Measurements from ENCODE around the gene MYO15A.
A peak's percentile ranks its signal among the peaks of the same experiment; 100 is the strongest.

MYO15A gene, protein sequence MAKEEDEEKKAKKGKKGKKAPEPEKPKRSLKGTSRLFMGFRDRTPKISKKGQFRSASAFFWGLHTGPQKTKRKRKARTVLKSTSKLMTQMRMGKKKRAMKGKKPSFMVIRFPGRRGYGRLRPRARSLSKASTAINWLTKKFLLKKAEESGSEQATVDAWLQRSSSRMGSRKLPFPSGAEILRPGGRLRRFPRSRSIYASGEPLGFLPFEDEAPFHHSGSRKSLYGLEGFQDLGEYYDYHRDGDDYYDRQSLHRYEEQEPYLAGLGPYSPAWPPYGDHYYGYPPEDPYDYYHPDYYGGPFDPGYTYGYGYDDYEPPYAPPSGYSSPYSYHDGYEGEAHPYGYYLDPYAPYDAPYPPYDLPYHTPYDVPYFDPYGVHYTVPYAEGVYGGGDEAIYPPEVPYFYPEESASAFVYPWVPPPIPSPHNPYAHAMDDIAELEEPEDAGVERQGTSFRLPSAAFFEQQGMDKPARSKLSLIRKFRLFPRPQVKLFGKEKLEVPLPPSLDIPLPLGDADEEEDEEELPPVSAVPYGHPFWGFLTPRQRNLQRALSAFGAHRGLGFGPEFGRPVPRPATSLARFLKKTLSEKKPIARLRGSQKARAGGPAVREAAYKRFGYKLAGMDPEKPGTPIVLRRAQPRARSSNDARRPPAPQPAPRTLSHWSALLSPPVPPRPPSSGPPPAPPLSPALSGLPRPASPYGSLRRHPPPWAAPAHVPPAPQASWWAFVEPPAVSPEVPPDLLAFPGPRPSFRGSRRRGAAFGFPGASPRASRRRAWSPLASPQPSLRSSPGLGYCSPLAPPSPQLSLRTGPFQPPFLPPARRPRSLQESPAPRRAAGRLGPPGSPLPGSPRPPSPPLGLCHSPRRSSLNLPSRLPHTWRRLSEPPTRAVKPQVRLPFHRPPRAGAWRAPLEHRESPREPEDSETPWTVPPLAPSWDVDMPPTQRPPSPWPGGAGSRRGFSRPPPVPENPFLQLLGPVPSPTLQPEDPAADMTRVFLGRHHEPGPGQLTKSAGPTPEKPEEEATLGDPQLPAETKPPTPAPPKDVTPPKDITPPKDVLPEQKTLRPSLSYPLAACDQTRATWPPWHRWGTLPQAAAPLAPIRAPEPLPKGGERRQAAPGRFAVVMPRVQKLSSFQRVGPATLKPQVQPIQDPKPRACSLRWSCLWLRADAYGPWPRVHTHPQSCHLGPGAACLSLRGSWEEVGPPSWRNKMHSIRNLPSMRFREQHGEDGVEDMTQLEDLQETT (N-terminal part only)

DNA sequence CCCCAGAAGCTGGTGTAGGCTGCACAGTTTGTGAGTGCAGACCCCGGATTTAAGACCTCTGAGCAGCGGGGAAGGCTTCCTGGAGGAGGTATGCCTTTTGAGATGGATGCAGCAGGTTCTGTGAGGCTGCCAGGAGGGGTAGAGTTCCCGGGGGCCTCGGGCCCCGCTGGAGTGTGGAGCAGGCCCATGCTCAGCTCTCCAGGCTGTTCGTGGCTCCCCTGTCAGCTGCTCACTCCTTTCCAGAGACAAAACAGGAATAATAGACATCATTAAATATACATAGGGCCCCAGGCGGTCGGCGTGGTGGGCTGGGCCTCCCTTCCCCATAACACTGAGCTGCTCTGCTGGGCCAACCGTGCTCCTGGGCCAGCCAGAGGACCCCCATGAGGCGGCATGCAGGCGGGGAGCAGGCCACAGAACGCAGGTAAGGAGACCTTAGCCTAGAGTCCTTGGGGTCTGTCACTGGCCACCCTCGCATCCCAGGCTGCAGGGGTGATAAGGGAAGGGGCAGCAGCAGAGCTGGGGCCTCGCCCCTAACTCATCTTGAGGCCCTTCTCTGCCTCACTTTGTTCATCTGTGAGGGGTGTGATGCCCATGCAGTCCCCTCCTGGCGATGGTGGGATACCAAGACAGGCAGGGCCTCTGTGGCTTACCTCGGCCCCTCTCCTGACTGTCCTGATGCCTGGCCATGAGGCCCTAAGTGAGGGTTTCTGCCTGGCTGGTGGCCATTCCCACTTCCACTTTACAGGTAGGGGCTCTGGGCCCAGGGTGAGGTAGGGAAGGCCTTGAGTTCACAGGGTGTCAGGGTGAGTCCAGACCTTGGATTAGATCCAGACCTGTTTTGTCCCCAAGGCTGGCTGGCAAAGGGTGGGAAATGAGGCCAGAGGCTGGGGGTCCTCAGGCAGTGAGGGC, at the start of gene MYO15A:
TSS of gene MYO15A (plus strand) at position 356 of the 912 bp plus-strand sequence. CDS start 10,045 bp downstream, outside the sequence.
- DNase-seq (ENCODE audit: low read depth, low spot score), result no peak

DNA sequence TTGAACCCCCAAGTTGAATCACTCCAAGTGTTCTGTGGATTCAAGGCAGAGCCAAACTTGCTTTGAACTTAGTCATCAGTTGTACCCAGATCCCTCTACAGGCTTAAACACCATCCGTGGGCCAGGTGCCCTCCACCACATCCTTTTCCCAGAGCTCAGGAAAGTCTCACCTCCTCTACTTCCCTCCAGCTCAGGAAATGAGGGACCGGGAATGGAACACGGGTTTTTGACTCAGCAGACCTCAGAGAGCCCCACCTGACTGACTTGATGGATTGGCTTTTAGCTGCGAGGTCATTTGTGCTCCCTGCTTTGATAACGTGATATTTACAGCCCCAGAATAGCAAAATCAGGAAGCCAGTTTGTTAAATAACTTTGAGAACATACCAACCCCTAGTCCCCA, 49.3 kb upstream of the MYO15A start:
- DNase-seq (ENCODE audit: low read depth, low spot score), result no peak

DNA sequence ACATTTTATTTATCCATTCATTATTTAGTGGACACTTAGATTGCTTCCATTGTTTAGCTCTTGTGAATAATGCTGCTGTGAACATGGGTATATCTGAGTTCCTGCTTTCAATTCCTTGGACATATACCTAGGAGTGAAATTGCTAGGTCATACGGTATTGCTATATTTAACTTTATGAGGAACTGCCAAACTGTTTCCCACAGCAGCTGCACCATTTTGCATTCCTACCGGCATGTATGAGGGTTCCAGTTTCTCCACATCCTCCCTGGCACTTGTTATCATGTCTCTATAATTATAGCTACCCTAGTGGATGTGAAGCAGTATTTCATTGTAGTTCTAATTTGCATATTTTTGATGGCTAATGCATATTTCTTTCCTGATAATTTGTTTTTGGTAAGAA, 44.5 kb upstream of the MYO15A start:
- no peak for DNase-seq (ENCODE audit: low read depth, low spot score)

DNA sequence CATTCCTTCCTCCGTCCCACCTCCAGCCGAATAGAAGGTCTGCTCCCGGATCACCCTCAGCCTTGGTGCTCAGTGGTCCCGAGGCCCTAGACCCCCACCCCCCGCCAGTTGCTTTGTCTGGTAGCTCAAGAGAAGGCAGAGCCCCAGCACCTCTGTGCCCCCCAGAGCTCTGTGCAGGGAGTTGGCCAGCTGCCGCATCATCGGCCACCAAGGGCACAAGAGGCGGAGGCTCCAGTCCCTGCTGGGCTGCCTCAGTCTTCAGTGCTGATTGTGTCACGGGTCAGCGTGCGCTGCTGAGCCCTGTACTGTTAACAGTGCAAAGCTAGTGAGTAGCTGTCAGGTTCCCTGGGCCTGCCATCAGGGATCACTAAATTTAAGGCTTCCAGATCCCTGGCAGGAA, 43.0 kb upstream of the MYO15A start:
- DNase-seq (ENCODE audit: low read depth, low spot score), result no peak

DNA sequence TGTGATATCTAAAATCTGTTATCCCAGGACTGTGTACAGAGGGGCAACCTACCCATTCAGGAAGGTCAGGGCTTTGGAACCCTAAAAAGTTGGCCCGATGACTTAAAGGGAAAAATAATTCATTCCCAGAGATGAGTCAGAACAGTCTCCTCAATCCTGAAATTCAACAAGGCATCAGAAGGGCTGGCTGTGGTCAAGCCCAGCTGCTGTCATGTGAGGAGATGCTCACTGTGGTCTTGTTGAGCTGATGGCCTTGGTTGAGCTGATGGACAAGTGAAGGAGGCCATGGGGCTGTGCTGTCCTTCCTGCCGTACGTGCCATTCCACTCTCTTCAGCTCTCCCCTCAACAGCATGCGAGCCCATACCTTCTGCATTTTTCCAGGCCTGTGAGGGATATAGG, 41.7 kb upstream of the MYO15A start:
- DNase-seq (ENCODE audit: low read depth, low spot score), result no peak

DNA sequence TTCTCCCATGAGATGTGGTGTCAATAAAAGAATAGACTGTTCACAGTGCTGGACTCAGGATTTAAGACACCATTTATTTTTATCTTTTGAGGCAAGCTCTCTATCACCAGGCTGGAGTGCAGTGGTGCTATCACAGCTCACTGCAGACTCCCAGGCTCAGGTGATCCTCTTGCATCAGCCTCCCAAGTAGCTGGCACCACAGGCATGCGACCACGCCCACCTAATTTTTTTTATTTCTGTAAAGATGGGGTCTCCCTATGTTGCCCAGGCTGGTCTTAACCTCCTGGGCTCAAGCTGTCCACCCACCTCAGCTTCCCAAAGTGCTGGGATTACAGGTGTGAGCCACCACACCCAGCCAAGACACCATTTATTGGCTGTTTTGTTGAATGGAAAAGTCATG, 39.5 kb upstream of the MYO15A start:
- DNase-seq (ENCODE audit: low read depth, low spot score), result no peak

DNA sequence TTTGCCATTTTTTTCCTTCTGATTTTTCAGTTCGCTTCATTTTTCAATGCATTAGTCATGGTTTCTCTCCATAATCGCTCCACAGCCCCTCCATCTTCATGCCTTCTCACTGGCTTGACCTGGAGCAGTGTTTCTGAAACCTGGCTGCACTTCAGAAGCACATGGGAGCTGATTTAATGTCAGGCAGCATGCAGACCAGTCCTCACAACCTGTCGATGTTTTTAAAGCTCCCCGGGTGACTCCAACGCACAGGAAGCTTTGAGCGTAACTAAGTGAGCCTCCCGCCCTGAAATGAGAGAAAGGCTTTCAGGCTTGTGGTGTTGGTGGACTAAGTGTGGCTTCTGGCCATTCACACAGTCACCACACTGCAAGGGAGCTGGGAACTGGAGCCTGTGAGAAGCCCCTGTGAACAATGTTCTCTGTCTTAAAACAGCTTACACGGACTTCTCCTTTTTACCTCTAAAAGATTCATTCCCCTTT, 37.7 kb upstream of the MYO15A start:
- no peak for DNase-seq (ENCODE audit: low read depth, low spot score)

DNA sequence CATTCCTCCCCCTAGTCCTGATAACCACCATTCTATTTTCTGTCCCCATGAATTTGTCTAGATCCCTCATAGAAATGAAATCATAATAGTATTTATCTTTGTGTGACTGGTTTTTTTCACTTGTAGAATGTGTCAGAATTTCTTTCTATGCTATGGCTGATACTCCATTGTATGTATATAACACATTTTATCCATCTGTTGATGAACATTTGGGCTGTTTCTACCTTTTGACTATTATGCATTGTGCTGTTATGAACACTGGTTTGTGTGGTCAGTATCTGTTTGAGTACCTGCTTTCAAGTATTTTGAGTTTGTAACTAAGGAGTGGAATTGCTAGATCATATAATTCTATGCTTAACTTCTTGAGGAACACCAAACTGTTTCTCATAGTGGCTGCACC, 36.8 kb upstream of the MYO15A start:
- no peak for DNase-seq (ENCODE audit: low read depth, low spot score)

DNA sequence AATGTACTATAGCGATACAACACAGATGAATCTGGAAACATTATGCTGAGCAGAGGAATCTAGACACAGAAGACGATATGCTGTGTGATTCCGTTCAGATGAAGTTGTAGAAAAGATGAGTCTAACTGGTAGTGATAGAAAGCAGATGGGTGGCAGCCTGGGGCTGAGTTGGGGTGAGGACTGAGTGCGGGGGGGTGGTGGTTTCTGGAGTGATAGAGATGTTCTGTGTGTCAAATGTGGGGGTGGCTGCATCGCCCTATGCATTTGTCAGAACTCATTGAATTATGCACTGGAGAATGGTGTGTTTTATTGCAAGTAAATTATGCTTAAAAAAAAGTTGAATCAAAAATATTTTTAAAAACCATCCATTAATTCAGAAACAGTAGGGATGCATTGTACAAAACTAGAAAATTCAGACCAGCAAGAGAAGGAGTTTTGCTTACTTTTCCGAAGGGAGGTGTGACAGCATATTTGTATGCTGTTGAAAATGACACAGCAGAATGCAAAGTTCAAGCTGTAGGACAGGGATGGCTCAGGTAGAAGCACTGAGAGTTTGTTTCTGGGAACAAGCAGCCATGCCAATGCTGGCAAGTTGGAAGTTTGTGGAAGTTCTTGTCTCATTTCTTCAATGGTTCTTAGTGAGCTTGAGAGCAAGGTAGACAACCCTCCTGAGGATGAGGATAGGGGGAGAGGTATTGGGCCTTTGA, 33.8 kb upstream of the MYO15A start:
- no peak for DNase-seq (ENCODE audit: low read depth, low spot score)

DNA sequence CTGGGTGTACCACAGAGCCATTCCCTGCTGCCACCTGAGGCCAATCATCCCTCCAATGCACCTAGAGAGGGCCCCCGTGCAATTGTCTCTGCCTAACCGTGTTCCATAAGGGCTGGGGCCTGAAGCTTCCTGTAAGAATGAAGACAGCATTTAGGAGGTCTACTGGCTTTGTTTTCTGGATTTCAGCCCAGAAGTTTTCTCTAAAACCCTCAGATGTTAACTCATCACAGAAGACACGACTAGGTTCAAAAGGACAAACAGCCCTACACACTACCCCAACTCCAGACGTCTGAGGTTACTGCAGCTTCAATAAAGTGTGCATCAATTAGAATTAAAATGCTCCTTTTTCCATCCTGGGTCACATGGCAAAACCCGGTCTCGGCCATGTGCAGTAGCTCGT, 31.6 kb upstream of the MYO15A start:
- no peak for DNase-seq (ENCODE audit: low read depth, low spot score)

DNA sequence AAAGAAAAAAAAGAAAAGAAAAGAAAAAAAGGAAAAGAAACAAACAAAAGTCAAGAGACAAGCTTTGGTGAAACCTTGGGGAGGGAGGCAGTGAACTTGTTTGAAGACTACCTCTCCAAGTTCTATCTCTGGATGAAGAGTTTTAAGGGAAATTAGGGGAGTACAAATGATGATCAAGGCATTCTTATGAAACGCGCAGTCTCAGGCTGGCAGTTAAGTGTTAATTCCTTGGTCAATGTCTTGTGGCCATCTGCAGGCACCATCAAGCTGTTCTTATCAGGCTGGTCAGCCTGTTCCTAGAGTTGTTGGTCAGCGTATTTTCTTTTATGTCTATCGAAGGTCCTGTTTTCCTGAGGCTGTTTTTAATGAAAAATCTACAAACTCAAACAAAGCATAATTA, 29.0 kb upstream of the MYO15A start:
- no peak for DNase-seq (ENCODE audit: low read depth, low spot score)

DNA sequence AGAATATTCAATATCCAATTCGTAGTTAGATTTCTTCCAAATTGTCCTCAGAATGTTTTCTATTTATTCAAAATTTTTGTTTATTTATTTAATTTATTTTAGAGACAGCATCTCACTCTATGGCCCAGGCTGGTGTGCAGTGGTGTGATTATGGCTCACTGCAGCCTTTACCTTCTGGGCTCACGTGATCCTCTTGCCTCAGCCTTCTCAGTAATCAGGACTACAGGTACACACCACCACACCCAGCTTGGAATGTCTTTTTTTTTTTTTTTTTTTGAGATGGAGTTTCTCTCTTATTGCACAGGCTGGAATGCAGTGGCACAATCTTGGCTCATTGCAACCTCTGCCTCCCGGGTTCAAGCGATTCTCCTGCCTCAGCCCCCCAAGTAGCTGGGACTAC, 24.3 kb upstream of the MYO15A start:
- no peak for DNase-seq (ENCODE audit: low read depth, low spot score)

DNA sequence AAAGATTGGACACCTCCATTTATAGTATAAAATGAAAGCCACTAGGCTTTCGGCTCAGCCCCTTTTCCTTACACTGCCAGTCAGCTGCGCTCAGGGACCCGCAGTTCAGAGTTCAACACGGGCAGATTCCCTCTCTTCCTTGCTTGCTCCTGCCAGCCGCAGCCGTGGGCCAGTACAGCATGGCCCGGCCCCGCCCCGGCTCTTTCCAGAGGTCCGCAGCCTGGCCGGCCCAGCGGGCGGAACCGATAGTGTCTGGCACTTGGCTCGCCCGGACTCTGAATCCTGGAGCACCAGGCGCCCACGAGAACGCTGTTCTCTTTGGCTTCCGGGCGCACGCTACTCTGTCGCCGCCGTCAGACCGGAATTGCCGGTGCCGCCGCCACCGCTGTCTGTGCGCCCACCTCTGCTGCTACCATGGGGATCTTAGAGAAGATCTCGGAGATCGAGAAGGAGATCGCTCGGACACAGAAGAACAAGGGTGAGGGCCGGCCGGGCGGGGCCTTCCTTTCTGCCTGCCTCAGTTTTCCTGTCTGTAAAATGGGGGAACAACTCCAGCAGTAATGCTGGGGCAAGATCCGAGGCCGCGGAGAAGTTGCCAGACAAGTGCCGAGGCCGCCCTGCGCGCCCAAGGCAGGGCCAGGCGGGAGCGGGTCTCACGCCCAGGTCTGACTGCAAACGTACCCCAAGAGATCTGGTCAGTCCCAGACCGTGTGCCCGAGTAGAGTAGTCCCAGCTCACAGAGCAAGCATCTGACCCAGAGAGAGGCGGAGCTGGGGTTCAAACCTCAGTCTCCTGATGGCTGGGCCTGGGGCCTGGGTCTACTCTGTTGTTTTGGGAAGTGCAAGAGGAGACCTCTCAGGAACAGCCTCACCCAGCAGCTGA, 20.7 kb upstream of the MYO15A start, which contains the start of gene DRG2:
TSS of gene DRG2 (plus strand) at position 339 of the 882 bp plus-strand sequence. CDS start at position 415, 76 bp downstream.
- DNase-seq (ENCODE audit: low read depth, low spot score), result peak; percentile 77

DNA sequence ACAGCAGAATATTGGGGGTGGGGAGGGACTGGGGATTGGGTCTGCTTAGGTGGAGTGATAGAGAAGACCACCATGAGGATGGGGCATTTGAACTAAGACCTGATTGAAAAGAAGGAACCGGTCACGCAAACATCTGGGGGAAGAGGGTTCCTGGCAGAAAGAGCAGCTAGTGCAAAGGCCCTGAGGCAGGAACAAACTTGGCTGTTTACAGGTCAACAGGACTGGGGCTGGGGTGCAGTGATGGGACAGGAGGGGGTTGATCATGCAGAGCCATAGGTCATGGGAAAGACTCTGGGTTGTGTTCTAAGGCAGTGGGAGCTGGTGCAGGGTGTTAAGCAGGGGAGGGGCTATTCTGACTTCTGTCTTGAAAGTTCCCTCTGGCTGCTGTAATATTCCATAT, 18.9 kb upstream of the MYO15A start:
- DNase-seq (ENCODE audit: low read depth, low spot score), result no peak

DNA sequence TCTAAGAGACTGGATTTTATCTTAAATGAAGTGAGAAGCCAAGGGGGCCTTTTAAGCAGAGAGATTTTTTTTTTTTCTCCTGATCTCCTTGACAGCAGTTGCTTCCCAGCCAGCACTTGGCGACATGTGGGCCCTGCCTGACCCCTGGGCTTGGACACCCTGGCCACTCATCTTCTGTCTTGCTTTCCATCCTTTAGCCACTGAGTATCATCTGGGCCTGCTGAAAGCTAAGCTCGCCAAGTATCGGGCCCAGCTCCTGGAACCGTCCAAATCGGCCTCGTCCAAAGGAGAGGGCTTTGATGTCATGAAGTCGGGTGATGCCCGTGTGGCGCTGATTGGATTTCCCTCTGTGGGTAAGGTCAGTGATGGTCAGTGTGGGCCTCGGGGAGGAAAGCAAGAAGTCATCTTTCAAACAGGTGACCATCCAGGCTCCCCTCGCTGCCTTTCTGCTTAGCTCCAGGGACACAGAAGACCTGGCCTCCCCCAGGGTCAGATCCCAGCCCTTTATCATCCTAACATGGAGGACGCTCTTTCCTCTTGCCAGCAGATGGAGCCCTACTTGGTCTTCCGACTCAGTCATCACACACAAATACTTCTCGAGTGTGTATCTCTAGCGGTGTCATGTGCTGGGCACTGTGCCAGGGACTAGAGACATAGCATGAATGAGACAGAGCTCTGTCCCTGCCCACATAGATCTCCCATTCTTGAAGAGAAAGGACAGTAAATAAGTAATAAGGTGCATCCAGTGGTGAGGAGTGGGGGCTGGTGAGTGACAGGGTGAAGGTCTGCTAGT, 14.7 kb upstream of the MYO15A start:
- DNase-seq (ENCODE audit: low read depth, low spot score), result no peak

DNA sequence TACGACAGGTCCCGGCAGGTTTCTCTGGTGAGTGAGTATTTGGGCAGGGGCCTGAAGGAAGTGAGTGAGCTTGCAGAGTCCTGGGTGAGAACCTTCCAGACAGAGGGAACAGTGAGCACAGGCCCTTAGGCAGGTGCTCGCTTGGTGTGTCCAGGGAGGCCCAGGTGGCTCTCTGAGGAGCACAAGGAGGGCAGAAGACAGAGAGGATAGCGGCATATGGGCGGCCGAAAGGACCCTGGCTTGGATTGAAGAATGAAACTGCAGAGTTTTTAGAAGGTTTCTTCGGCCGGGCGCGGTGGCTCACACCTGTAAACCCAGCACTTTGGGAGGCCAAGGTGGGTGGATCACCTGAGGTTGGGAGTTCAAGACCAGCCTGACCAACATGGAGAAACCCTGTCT, 14.1 kb upstream of the MYO15A start:
- no peak for DNase-seq (ENCODE audit: low read depth, low spot score)

DNA sequence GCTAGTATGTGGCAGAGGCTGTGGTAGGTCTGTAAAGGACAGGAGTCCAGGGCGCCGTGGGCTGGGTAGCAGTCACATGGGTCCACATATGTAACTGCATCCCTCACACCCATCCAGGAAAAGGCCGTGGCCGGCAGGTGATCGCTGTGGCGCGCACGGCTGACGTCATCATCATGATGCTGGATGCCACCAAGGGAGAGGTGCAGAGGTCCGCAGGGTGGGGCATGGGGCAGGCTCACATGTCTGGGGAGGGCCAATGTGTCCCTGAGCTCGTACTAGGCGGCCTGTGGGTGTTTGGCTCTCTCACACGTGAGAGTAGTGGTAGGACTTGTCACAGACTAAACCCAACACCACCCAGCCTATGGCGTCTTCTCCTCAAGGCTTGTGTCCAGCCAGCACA, 9.0 kb upstream of the MYO15A start:
- DNase-seq (ENCODE audit: low read depth, low spot score), result no peak

DNA sequence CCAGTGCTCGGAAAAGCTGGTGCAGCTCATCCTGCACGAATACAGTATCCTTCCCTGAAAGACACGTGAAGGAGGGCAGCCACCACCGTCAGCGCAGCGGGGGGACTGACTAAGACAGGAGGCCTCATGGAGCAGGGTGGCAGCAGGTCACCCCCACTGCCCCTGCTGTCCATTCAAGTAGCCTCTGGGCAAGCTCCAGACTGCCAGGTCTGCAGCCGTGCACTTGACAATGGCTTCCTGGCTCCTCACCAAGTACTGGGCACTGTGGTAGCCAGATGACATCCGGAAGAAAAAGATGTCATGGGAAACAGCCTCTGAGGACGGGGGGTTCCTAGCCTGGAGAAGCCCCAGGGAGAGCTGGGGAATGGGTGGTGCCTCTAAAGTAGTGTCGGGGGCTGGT, 7.9 kb upstream of the MYO15A start:
- DNase-seq (ENCODE audit: low read depth, low spot score), result no peak
